Large intestine (tissue), 12 donors: ENCODE data around the gene GOLGA6D. TPM values are rescaled to one million over a fixed set of nuclear protein-coding genes. Genes with fewer than 3 reads are reported as not detected.
"Not testable (repeated sequence)": the region's sequence is repeated elsewhere in the genome, so short reads cannot be mapped to it uniquely, and the experiment has no call there.

Source experiments
- DNase-seq, 2 donors: peaks; one replicate each; pipeline versions ENCODE4 v3.0.0 to v3.0.0-alpha.2; 2013
- H3K27ac ChIP-seq: one replicate; pipeline ENCODE4 v1.5.1; 2013; ENCODE audit warnings: low read length
- H3K27me3 ChIP-seq: 2 replicates; pipeline ENCODE4 v1.6.1; 2013; ENCODE audit warnings: low read length; ENCODE audit not compliant: control insufficient read depth, insufficient read depth
- H3K36me3 ChIP-seq: 2 replicates; pipeline ENCODE4 v1.6.1; 2013; ENCODE audit warnings: low read length; ENCODE audit not compliant: control insufficient read depth, insufficient read depth
- H3K4me1 ChIP-seq: one replicate; pipeline ENCODE4 v1.6.1; 2013; ENCODE audit warnings: low read length; ENCODE audit not compliant: control insufficient read depth, insufficient read depth
- H3K4me3 ChIP-seq: one replicate; pipeline ENCODE4 v1.5.1; 2013; ENCODE audit warnings: low read length
- H3K9me3 ChIP-seq: one replicate; pipeline ENCODE4 v1.6.1; 2013; ENCODE audit warnings: mild to moderate bottlenecking, low read depth, low read length, moderate library complexity; ENCODE audit not compliant: control insufficient read depth
- WGBS: methylation state at CpG from one replicate; pipeline ENCODE4 v1.1.5; 2013; ENCODE audit warnings: low lambda C conversion rate; ENCODE audit not compliant: insufficient coverage; 5-methylcytosine and 5-hydroxymethylcytosine counted together
- long read RNA-seq, 11 donors: transcript quantifications; one replicate each; lab custom pipeline, GENCODE V29; 2026
- polyA plus RNA-seq: library from polyadenylated mRNA; unstranded; fragments of 120-200 nt; gene quantifications from one replicate; pipeline ENCODE4 v1.2.1, GENCODE V29; 2013

The GOLGA6D gene, protein sequence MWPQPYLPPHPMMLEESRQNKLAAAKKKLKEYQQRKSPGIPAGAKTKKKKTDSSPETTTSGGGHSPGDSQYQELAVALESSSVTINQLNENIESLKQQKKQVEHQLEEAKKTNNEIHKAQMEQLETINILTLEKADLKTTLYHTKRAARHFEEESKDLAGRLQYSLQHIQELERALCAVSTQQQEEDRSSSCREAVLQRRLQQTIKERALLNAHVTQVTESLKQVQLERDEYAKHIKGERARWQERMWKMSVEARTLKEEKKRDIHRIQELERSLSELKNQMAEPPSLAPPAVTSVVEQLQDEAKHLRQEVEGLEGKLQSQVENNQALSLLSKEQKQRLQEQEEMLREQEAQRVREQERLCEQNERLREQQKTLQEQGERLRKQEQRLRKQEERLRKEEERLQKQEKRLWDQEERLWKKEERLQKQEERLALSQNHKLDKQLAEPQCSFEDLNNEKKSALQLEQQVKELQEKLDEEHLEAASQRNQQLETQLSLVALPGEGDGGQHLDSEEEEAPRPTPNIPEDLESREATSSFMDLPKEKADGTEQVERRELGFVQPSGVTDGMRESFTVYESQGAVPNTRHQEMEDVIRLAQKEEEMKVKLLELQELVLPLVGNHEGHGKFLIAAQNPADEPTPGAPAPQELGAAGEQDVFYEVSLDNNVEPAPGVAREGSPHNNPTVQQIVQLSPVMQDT
- polyA plus RNA-seq, result 0.04 TPM
- long read RNA-seq, donor 1, result 0 reads
- long read RNA-seq, donor 2, result 0 reads
- long read RNA-seq, donor 3, result 0 reads
- long read RNA-seq, donor 4, result 0 reads
- long read RNA-seq, donor 5, result 0 reads
- long read RNA-seq, donor 6, result 0 reads
- long read RNA-seq, donor 7, result 0 reads
- long read RNA-seq, donor 8, result 0 reads
- long read RNA-seq, donor 9, result 0 reads
- long read RNA-seq, donor 10, result 0 reads
- long read RNA-seq, donor 11, result 0 reads

DNA sequence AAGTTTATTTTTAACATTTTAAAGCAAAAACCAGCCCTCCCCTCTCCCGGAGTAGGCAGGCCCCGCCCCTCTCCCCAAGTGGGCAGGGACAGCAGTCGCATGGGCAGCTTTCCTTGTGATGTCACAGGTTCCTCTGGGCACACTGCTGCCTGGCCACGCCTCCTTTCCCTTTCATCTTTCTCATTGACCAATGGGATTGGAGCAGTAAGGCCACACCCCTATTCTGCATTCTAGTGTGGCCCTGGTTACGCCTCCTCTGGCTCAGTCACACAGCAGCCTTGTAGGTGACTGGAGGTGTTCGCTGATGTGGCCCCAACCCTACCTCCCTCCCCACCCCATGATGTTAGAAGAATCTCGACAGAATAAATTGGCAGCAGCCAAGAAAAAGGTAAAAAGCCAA is at the start of gene GOLGA6D:
TSS of gene GOLGA6D (plus strand) at position 264 of the 400 bp plus-strand sequence. CDS start at position 305, 41 bp downstream.
- not testable (repeated sequence) for H3K4me1 ChIP-seq, H3K4me3 ChIP-seq, H3K9me3 ChIP-seq, H3K27me3 ChIP-seq, H3K27ac ChIP-seq, H3K36me3 ChIP-seq, DNase-seq
- WGBS, result no CpG with 5 or more reads among the region's 7 CpGs

DNA sequence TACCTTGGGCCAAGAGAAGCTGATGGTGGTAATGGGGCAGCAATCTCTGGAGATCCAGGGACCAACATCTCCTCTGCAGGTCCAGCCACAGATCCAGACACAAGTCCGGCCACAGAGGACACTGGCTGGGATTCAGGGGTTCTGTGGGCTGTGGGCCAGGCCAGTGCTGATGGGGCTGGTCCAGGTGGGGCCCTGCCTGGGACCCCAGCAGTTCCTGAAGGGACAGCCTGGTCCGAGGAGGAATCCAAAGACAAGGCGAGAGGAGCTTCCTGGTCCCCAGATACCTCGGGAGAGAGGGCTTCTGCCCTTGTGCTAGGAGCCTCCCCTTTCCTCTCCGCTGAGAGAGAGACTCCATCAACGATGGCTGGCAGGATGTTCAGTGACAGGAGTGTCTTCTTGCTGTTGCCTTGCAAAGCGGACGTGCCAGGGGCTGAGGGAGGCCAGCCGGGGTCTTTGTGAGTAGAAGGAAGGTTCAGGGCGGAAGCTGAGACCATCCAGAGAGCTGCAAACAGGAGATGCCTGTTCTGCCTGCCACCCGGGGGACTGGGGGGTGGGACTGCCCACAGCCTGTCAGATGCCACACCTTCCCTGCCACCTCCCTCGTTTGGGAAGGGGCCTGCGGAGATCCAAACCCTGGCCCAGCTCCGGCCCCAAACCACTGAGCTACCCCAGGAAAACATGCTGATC is 49.0 kb upstream of the GOLGA6D start:
- Histone ChIP-seq H3K27me3 (peaks cover 3% of the 10 kb centered on the region), H3K27ac (no peak overlapping the region), H3K4me1 (no peaks in the 10 kb centered on the region), H3K4me3 (no peak overlapping the region), H3K36me3 (no peaks in the 10 kb centered on the region), H3K9me3 (no peaks in the 10 kb centered on the region)
- no CpG with 5 or more reads among the region's 14 CpGs for WGBS
- DNase-seq, result no peak

DNA sequence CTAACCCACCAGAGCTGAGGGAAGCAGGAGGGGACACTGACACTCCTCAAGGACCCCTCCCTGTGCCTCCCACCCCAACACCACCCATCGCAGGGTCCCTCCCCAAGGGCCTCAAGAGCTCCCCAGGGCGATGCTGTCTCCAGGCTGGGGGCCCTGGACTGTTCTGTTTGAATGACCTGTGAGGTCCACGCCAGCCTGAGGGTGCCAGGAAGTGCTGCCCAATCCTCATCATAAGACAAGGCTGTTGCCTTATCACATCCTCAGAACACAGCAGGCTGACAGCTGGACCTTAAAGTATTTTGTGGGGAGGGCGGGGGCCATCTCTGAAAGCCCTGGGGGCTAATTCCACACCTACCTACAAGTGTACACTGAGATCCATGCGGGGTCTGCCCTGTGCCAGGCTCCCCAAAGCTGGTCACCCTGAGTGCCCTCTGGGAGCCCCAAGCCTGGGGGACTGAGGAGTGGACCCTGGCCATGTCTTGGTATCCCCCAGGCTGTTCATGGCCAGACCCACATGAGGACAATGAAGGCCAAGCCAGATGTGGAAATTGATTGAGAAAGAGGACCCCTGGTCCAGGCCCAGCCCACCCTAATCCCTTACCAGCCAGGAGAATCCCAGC is 48.3 kb upstream of the GOLGA6D start:
- Histone ChIP-seq H3K9me3 (no peaks in the 10 kb centered on the region), H3K27me3 (peaks cover 3% of the 10 kb centered on the region), H3K36me3 (no peaks in the 10 kb centered on the region), H3K27ac (no peak overlapping the region), H3K4me3 (no peak overlapping the region), H3K4me1 (no peaks in the 10 kb centered on the region)
- no CpG with 5 or more reads among the region's 5 CpGs for WGBS
- DNase-seq, result no peak

DNA sequence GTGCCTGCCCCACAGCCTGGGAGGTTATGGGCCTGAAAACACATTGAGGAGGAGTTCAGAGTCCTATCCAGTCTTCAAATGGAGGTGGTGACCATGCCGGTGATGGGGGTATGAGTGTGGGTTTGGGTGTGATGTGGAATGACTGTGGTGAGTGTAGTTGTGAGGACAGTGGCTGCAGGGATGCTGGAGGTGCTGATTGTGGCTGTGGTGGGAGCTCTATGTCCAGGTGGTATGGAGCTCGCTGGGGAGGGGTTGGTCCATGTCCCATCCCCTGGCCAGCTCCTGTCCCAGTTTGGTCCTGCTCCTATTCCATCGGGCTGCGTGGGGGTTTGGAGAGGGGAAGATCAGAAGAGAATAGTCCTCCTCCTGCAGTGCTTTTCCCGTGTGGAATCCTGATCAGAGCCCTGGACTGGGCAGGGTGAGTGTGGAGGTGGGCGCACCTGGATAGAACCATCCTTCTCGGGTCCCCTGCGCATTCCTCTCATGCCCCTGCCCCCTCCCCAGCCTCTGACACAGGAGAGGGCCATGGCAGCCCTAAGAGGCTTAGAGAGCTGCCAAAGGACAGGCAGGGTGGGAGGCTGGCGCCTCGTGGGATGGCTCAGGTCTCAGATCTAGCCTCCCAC is 47.5 kb upstream of the GOLGA6D start:
- no peaks in the 10 kb centered on the region for H3K36me3 ChIP-seq
- 60% methylated on average over 1 of the region's 10 CpGs for WGBS
- H3K9me3 ChIP-seq, result no peaks in the 10 kb centered on the region
- peaks cover 3% of the 10 kb centered on the region for H3K27me3 ChIP-seq
- no peak overlapping the region for H3K4me3 ChIP-seq
- no peak overlapping the region for H3K27ac ChIP-seq
- no peak for DNase-seq
- no peaks in the 10 kb centered on the region for H3K4me1 ChIP-seq

DNA sequence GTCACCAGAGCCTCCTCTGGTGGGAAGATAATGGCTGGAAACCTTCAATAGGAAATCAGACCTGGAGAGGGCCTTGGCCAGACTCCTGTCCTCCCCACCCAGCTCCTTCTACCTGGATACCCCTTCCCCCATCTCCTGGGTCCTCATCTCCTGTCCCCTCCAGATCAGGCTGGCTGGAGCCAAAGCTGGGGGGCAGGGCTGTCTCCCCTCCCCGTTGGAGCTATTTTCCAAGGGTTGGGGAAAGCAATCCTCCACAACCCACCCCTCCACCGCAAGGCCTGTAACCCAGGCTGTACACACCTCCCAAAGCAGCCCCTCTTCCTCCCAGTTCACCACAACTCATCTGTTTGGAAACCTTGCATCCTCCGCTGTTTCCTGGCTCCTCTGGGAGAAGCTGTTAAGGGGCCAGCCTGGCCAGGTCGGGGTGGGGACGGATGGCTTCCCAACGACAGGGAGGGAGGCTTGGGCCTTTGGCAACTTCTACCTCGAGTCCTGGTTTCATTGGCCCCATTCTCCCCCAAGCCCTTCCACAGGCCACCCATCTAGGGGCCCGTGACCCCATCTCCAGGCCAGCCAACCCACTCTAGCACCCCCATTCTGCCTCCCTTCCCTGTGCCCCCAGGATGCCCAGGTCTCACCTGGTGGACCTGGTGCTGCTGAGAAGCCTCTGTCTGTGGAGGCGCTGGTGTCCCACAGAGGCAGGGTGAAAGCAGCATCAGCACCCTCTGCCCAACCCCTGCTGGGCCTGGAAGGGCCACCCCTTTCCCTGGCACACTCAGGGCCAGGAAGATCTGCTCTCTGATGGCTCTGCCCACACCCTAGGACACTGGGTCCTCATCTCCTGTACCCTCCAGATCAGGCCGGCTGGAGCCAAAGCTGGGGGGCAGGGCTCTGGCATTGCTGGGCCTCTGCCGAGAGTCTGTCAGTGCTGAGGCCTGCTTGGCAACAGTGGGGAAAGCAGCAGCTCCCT is 46.6 kb upstream of the GOLGA6D start:
- Histone ChIP-seq H3K36me3 (no peaks in the 10 kb centered on the region), H3K27ac (no peak overlapping the region), H3K9me3 (no peaks in the 10 kb centered on the region), H3K27me3 (peaks cover 3% of the 10 kb centered on the region), H3K4me1 (no peaks in the 10 kb centered on the region), H3K4me3 (no peak overlapping the region)
- no peak for DNase-seq
- no CpG with 5 or more reads among the region's 11 CpGs for WGBS

DNA sequence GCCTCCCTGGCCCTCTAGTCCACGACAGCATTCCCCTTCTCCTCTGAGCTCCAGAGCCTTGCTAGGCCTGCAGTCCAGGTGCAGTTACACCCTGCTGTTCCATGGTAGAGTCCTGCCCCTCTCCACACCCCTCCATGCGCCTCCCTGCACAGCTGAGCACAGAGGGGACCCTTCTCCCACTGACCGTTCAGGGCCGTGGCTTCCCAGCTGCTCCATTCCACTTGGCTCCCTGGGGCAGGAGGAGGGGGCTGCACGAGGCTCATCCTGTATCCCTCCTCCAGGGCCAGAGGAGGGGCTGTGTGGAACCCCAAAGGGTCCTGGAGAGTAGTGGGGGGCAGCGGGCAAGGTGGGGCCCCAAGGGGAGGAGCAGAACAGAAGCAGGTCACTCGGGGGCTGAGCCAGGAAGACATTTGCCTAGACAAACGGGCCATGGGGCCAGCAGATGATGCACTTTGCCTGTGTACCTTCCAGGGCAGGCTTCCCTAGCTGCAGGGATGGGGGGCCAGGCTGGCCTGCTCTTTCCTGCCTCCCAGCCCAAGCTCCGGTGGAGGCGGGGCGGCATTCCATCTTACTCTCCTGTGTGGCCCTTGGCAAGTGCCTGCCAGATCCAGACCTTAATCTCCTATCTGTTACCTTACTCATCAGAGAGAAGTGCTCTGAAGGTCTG is 45.2 kb upstream of the GOLGA6D start:
- H3K4me1 ChIP-seq, result no peaks in the 10 kb centered on the region
- DNase-seq, result no peak
- WGBS, result no CpG with 5 or more reads among the region's 11 CpGs
- no peaks in the 10 kb centered on the region for H3K9me3 ChIP-seq
- H3K36me3 ChIP-seq, result no peaks in the 10 kb centered on the region
- H3K27ac ChIP-seq, result no peak overlapping the region
- H3K27me3 ChIP-seq, result peaks cover 3% of the 10 kb centered on the region
- no peak overlapping the region for H3K4me3 ChIP-seq

DNA sequence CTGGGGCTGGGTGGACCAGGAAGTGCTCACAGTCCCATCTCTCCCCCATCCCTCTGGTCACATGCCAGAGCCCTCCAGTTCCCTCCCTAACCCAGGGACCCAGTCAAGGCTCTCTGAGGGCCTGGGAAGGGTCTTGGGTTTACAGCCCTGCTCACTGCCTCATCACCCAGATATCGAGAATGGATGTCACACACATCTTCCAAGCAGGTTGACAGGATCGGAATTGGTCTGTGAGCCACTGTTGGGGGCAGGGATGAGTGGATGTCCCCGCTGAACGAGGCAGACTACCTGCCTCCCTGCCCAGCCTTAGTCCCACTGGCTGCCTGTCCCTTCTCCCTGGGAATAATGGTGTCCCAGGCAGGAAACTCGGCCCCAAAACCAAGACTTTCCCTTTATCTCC is 44.5 kb upstream of the GOLGA6D start:
- no CpG with 5 or more reads among the region's 5 CpGs for WGBS
- peaks cover 3% of the 10 kb centered on the region for H3K27me3 ChIP-seq
- DNase-seq, result no peak

DNA sequence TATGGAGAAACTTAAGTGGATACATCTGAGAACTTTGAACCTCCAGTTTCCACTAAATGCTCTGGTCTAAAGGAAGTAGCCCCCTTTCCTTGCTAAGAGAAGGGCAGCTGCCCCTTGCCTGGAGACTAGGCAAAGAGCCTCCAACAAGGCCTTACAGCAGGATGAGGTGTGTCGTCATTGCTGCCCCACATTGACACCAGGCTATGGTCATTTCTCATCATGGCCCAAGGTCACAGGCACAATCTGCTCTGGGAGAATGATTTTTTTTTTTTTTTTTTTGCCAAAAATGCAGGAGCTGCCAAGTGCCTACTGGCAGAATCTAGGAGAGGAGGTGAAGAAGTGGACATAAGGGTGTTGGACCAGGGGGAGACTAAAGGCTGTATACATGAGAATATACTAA is 36.9 kb upstream of the GOLGA6D start:
- not testable (repeated sequence) for H3K36me3 ChIP-seq, H3K27ac ChIP-seq, H3K27me3 ChIP-seq, H3K9me3 ChIP-seq, H3K4me3 ChIP-seq, DNase-seq
- no CpG with 5 or more reads among the region's 1 CpG for WGBS
- H3K4me1 ChIP-seq, result peaks cover 11% of the 10 kb centered on the region

More for the DNA sequence above, 44.5 kb upstream of the GOLGA6D start:
- Histone ChIP-seq H3K36me3 (no peaks in the 10 kb centered on the region), H3K4me3 (no peak overlapping the region), H3K4me1 (no peaks in the 10 kb centered on the region), H3K9me3 (no peaks in the 10 kb centered on the region), H3K27ac (no peak overlapping the region)

DNA sequence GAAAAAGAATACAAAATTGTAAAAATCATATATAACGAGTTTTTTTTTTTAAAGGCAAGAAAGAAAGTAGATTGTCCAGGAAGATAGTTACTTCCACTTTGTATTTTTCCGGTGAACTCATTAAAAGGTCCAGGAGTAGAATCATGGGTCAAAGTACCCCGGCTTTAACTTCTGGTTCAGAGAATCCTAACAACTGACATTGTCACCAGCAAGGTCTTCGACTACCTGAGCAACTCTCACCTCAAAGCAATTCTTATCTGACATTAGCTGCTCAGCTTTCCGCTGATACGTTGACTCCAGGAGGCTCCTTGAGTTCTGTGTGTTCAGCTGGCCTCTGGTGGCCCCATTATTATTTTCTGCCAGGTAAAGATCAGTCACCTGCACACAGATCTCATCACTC is 33.6 kb upstream of the GOLGA6D start:
- not testable (repeated sequence) for H3K4me3 ChIP-seq, H3K27ac ChIP-seq, H3K27me3 ChIP-seq, H3K9me3 ChIP-seq, H3K36me3 ChIP-seq
- WGBS, result no CpG with 5 or more reads among the region's 6 CpGs
- peak; percentile 53 to 78 for DNase-seq
- H3K4me1 ChIP-seq, result peaks cover 11% of the 10 kb centered on the region
